Mesenchymal stem cell (in vitro differentiated cells and primary cell): ENCODE results near the gene STRIP2.
"Not testable (repeated sequence)": the region's sequence is repeated elsewhere in the genome, so short reads cannot be mapped to it uniquely, and the experiment has no call there.

Source experiments
- DNase-seq: peaks from one replicate; pipeline ENCODE4 v3.0.0-alpha.2; 2013
- H2AFZ ChIP-seq: one replicate; pipeline ENCODE4 v1.6.1; 2013; ENCODE audit warnings: low read depth, mild to moderate bottlenecking, control low read depth, inconsistent platforms, low read length, moderate library complexity
- H2AK5ac ChIP-seq: 2 replicates; pipeline ENCODE4 v1.6.1; 2013; ENCODE audit warnings: low read length, moderate library complexity, mild to moderate bottlenecking, inconsistent platforms; ENCODE audit not compliant: severe bottlenecking
- H2BK120ac ChIP-seq: one replicate; pipeline ENCODE4 v1.6.1; 2013; ENCODE audit warnings: low read depth, mild to moderate bottlenecking, inconsistent platforms, low read length, moderate library complexity
- H2BK12ac ChIP-seq, 2 experiments: one replicate each; pipeline ENCODE4 v1.6.1; 2013; ENCODE audit warnings: inconsistent platforms in 2 of 2, low read length in 2 of 2, mild to moderate bottlenecking in 2 of 2, moderate library complexity in 2 of 2, control low read depth in 1 of 2
- H2BK15ac ChIP-seq: one replicate; pipeline ENCODE4 v1.6.1; 2013; ENCODE audit warnings: mild to moderate bottlenecking, low read depth, inconsistent platforms; ENCODE audit not compliant: poor library complexity, severe bottlenecking
- H2BK5ac ChIP-seq: 2 replicates; pipeline ENCODE4 v1.6.1; 2013; ENCODE audit warnings: low read depth, mild to moderate bottlenecking, low read length, control low read depth, inconsistent platforms; ENCODE audit not compliant: poor library complexity, severe bottlenecking
- H3K14ac ChIP-seq, 2 experiments: one replicate each; pipeline ENCODE4 v1.6.1; 2013; ENCODE audit warnings: inconsistent platforms in 2 of 2, low read length in 2 of 2, control low read depth in 1 of 2, mild to moderate bottlenecking in 1 of 2, moderate library complexity in 1 of 2
- H3K18ac ChIP-seq, 2 experiments: one replicate each; pipeline ENCODE4 v1.6.1; 2013; ENCODE audit warnings: inconsistent platforms in 2 of 2, low read length in 2 of 2, control low read depth in 1 of 2, low read depth in 1 of 2, mild to moderate bottlenecking in 1 of 2
- H3K23ac ChIP-seq, 2 experiments: one replicate each; pipeline ENCODE4 v1.6.1; 2013; ENCODE audit warnings: inconsistent platforms in 2 of 2, low read length in 2 of 2, mild to moderate bottlenecking in 2 of 2, moderate library complexity in 2 of 2, control low read depth in 1 of 2
- H3K27ac ChIP-seq: 2 replicates; pipeline ENCODE4 v1.5.1; 2013; ENCODE audit warnings: mild to moderate bottlenecking, moderate library complexity, low read length, control low read depth, inconsistent platforms; ENCODE audit not compliant: poor library complexity, severe bottlenecking
- H3K27me3 ChIP-seq, 2 experiments: 2 replicates each; pipeline versions ENCODE4 v1.6.1 to v1.7.0; 2013; ENCODE audit warnings: low read length in 2 of 2, mild to moderate bottlenecking in 2 of 2, moderate library complexity in 2 of 2, control low read depth in 1 of 2, inconsistent platforms in 1 of 2; ENCODE audit not compliant: control insufficient read depth in 1 of 2, insufficient read depth in 1 of 2
- H3K36me3 ChIP-seq, 2 experiments: 2 replicates each; pipeline versions ENCODE4 v1.6.1 to v1.7.0; 2013; ENCODE audit warnings: low read length in 2 of 2, control low read depth in 1 of 2, inconsistent platforms in 1 of 2, low read depth in 1 of 2, mild to moderate bottlenecking in 1 of 2; ENCODE audit not compliant: insufficient read depth in 2 of 2, control insufficient read depth in 1 of 2
- H3K4ac ChIP-seq, 2 experiments: one replicate each; pipeline ENCODE4 v1.6.1; 2013; ENCODE audit warnings: inconsistent platforms in 2 of 2, low read length in 2 of 2, mild to moderate bottlenecking in 2 of 2, moderate library complexity in 2 of 2, control low read depth in 1 of 2, low read depth in 1 of 2
- H3K4me1 ChIP-seq: 2 replicates; pipeline ENCODE4 v1.6.1; 2013; ENCODE audit warnings: low read depth, low read length, control low read depth; ENCODE audit not compliant: control insufficient read depth, insufficient read depth
- H3K4me2 ChIP-seq: 2 replicates; pipeline ENCODE4 v1.6.1; 2013; ENCODE audit warnings: low read length, mild to moderate bottlenecking, inconsistent platforms; ENCODE audit not compliant: poor library complexity, severe bottlenecking
- H3K4me3 ChIP-seq, 2 experiments: 2 replicates each; pipeline versions ENCODE4 v1.5.1 to v1.7.0; 2013; ENCODE audit warnings: low read length in 2 of 2, mild to moderate bottlenecking in 2 of 2, control low read depth in 1 of 2, low read depth in 1 of 2; ENCODE audit not compliant: insufficient read depth in 1 of 2
- H3K79me1 ChIP-seq: replicated peaks from 2 replicates; pipeline ENCODE4 v1.6.1; 2013; ENCODE audit warnings: mild to moderate bottlenecking, control low read depth, low read length, inconsistent platforms; ENCODE audit not compliant: poor library complexity, severe bottlenecking
- H3K9ac ChIP-seq: 2 replicates; pipeline ENCODE4 v1.7.0; 2013; ENCODE audit warnings: mild to moderate bottlenecking, low read length, moderate library complexity
- H3K9me3 ChIP-seq: 2 replicates; pipeline ENCODE4 v1.7.0; 2013; ENCODE audit warnings: mild to moderate bottlenecking, low read length; ENCODE audit not compliant: control insufficient read depth
- H4K8ac ChIP-seq: one replicate; pipeline ENCODE4 v1.6.1; 2013; ENCODE audit warnings: inconsistent platforms, mild to moderate bottlenecking, low read length, moderate library complexity
- H4K91ac ChIP-seq: one replicate; pipeline ENCODE4 v1.6.1; 2013; ENCODE audit warnings: mild to moderate bottlenecking, low read length, inconsistent platforms
- WGBS: methylation state at CpG from one replicate; pipeline ENCODE4 v1.1.7; 2013; ENCODE audit warnings: mixed read lengths; 5-methylcytosine and 5-hydroxymethylcytosine counted together

The STRIP2 gene

DNA sequence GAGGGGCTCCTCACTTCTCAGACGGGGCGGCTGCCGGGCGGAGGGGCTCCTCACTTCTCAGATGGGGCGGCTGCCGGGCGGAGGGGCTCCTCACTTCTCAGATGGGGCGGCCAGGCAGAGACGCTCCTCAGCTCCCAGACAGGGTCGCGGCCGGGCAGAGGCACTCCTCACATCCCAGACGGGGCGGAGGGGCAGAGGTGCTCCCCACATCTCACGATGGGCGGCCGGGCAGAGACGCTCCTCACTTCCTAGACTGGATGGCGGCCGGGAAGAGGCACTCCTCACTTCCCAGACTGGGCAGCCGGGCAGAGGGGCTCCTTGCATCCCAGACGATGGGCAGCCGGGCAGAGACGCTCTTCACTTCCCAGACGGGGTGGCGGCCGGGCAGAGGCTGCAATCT is 42.2 kb downstream of the STRIP2 start:
- not testable (repeated sequence) for DNase-seq, H4K91ac ChIP-seq, H2BK5ac ChIP-seq, H3K4me3 ChIP-seq, H3K27ac ChIP-seq, H2BK15ac ChIP-seq, H2BK12ac ChIP-seq, H3K4ac ChIP-seq, H3K4me2 ChIP-seq, H3K79me1 ChIP-seq, H4K8ac ChIP-seq, H3K4me1 ChIP-seq, H3K18ac ChIP-seq, H3K14ac ChIP-seq, H2AK5ac ChIP-seq, H3K23ac ChIP-seq, H3K9me3 ChIP-seq, H2BK120ac ChIP-seq, H3K27me3 ChIP-seq, H3K9ac ChIP-seq, H2AFZ ChIP-seq, H3K36me3 ChIP-seq
- 97% methylated on average over 20 of the region's 27 CpGs for WGBS

DNA sequence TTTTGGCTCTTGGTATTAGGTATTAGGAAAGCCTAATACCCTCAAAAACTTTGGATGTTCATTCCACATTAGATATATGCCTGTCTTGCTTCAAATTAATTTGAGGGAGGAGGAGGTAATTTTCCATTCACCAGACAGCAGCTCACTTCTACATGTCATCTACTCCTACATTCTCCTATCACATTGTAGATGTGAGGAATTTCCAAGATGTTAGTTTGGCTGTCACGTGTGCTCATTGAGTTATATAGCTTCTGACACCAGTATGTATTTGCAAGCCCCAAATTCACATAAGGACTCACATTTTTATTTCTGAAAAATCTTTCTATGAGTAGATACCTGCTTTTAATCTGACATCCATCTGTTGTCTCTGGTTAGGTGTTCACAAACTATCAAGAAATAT is 45.6 kb downstream of the STRIP2 start:
- Histone ChIP-seq H3K36me3 (no peaks in the 10 kb centered on the region), H3K4ac (no peak overlapping the region), H3K79me1 (no peaks in the 10 kb centered on the region), H3K14ac (no peak overlapping the region), H3K27ac (no peak overlapping the region), H3K4me3 (no peak overlapping the region), H2BK5ac (no peak overlapping the region), H3K27me3 (no peaks in the 10 kb centered on the region), H2BK120ac (no peak overlapping the region), H3K9ac (no peak overlapping the region), H4K91ac (no peak overlapping the region), H4K8ac (no peak overlapping the region), H3K9me3 (no peaks in the 10 kb centered on the region), H3K18ac (no peak overlapping the region), H2AK5ac (no peak overlapping the region), H2BK12ac (no peak overlapping the region), H2BK15ac (no peak overlapping the region), H2AFZ (no peak overlapping the region), H3K23ac (no peak overlapping the region), H3K4me2 (no peak overlapping the region), H3K4me1 (no peaks in the 10 kb centered on the region)
- no CpG with 5 or more reads among the region's 1 CpG for WGBS
- no peak for DNase-seq

DNA sequence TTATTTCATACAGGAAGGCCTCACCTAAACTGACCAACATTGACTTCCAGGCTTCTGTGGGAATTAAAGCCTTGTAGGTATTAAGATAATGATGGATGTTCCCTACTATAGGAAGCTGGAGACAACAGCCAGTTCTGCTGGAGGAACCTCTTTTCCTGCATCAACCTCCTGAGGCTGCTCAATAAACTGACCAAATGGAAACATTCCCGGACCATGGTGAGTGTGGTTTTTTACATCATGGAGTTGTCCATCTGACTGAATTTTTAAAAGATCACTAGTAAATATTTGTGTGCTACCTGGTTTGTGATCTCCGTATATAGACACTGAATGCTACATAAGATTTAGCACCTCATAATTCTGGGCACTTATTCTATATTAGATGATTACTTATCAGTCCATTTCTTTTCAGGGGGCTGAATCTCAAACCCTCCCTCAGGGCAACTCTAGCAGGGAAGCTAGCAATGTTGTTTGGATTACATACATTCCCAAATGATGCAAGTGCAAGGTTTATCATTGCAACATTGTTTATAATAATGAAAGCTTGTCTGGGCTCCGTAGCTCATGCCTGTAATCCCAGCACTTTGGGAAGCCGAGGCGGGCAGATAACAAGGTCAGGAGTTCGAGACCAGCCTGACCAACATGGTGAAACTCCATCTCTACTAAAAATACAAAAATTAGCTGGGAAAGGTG is 46.6 kb downstream of the STRIP2 start:
- H3K4me2 ChIP-seq, result no peak overlapping the region
- H3K14ac ChIP-seq, result no peak overlapping the region
- no peak overlapping the region for H2AFZ ChIP-seq
- H3K23ac ChIP-seq, result no peak overlapping the region
- H3K9ac ChIP-seq, result no peak overlapping the region
- H2BK120ac ChIP-seq, result no peak overlapping the region
- H3K27me3 ChIP-seq, result no peaks in the 10 kb centered on the region
- no peak overlapping the region for H3K4ac ChIP-seq
- no peak overlapping the region for H3K4me3 ChIP-seq
- H2AK5ac ChIP-seq, result no peak overlapping the region
- H3K18ac ChIP-seq, result no peak overlapping the region
- H2BK12ac ChIP-seq, result no peak overlapping the region
- no peak overlapping the region for H2BK15ac ChIP-seq
- no peak overlapping the region for H2BK5ac ChIP-seq
- 71% methylated on average over 4 of the region's 6 CpGs for WGBS
- no peak overlapping the region for H3K27ac ChIP-seq
- no peak overlapping the region for H4K8ac ChIP-seq
- peak; percentile 86 for DNase-seq
- H3K36me3 ChIP-seq, result no peaks in the 10 kb centered on the region
- H3K4me1 ChIP-seq, result no peaks in the 10 kb centered on the region
- no peak overlapping the region for H4K91ac ChIP-seq
- no peaks in the 10 kb centered on the region for H3K79me1 ChIP-seq
- H3K9me3 ChIP-seq, result no peaks in the 10 kb centered on the region

DNA sequence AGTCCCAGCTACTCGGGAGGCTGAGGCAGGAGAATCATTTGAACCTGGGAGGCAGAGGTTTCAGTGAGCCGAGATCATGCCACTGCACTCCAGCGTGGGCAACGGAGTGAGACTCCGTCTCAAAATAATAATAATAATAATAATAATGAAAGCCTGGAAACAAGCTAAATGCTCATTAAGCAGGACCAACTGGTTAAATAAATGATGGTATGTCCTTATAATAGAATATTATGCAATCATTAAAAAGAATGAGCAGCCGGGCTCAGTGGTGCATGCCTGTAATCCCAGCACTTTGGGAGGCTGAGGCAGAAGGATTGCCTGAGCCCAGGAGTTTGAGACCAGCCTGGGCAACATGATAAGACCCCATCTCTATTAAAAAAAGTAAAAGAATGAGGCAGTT is 47.1 kb downstream of the STRIP2 start:
- 94% methylated on average over 2 of the region's 6 CpGs for WGBS
- H2BK12ac ChIP-seq, H3K79me1 ChIP-seq, H2BK120ac ChIP-seq, H3K9ac ChIP-seq, H3K18ac ChIP-seq, H2BK5ac ChIP-seq, H4K8ac ChIP-seq, H3K4me1 ChIP-seq, H4K91ac ChIP-seq, H3K4me3 ChIP-seq, DNase-seq, H2BK15ac ChIP-seq, H3K14ac ChIP-seq, H2AK5ac ChIP-seq, H3K4ac ChIP-seq, H2AFZ ChIP-seq, H3K36me3 ChIP-seq, H3K23ac ChIP-seq, H3K9me3 ChIP-seq, H3K27me3 ChIP-seq, H3K27ac ChIP-seq, H3K4me2 ChIP-seq: not testable (repeated sequence)
